Smooth muscle cell of the pulmonary artery (primary cell): Measurements from ENCODE around the gene B4GALT7. TPM values are rescaled to one million over a fixed set of nuclear protein-coding genes. Genes with fewer than 3 reads are reported as not detected.

Source experiments
- total RNA-seq: library from RNA; depleted of rRNA; stranded (reverse); fragments of >200 nt; gene quantifications from 2 replicates; pipeline ENCODE4 v1.2.3, GENCODE V29; 2014

Gene B4GALT7, protein sequence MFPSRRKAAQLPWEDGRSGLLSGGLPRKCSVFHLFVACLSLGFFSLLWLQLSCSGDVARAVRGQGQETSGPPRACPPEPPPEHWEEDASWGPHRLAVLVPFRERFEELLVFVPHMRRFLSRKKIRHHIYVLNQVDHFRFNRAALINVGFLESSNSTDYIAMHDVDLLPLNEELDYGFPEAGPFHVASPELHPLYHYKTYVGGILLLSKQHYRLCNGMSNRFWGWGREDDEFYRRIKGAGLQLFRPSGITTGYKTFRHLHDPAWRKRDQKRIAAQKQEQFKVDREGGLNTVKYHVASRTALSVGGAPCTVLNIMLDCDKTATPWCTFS
- 56.6 and 79.8 TPM in 2 replicates for total RNA-seq

GRCh38 chr5:177599731-177600507 lies at the start of gene B4GALT7:
Gene B4GALT7, plus strand, starts transcription at chr5:177600132. Its CDS starts 79 bp downstream, at chr5:177600211.

DNA sequence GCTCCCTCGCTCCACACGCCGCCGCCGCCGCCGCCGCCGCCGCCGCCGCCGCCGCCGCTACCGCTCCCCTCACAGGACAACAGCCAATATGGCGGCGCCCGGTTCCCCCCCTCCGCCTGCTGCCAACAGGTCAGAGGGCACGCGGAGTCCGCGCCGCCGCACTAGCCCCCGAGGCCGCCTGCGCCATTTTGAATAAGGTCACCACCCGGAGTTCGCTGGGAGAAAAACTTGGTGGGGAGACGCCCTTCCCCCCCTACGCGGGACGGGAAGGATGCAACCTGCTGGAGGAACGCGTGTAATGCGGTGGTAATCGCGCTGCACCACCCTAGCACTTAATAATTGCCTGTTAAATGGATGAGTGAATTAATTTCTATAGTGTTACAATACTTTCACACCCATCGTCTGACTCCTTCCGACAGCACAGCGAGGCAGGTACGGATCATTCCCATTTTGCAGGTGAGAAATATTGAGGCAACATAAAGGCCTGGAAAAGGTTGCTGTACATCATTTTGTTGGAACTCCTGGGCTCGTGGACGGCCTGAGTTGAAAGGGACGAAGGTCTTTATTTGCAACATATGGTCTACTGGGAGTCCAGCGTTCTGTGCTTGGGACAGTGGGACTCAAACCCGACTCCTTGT lies 45.3 kb upstream of the B4GALT7 start, which contains the start of gene FAM193B:
Gene FAM193B, minus strand, starts transcription at position 90 of the 638 bp plus-strand sequence. CDS start 105 bp downstream, outside the sequence.

GRCh38 chr5:177592010-177592834 lies 7.7 kb upstream of the B4GALT7 start, which contains the start of gene TMED9:
Gene TMED9, plus strand, starts transcription at chr5:177592203. Its CDS starts 12 bp downstream, at chr5:177592215.

Other genes with a start within 250 kb of the B4GALT7 start
- 456 and 488 TPM in 2 replicates for gene LMAN2, start 248.5 kb upstream of the B4GALT7 start, total RNA-seq
- gene RGS14, start 242.2 kb upstream of the B4GALT7 start, total RNA-seq, result 2.7 and 3.3 TPM in 2 replicates
- gene SLC34A1, start 215.7 kb upstream of the B4GALT7 start, total RNA-seq, result not detected in 2 replicates
- not detected in 2 replicates for gene PFN3, start 199.5 kb upstream of the B4GALT7 start, total RNA-seq
- 0.17 TPM in 1 of 2 replicates, not detected in the other for gene F12, start 190.6 kb upstream of the B4GALT7 start, total RNA-seq
- 14.5 and 19.7 TPM in 2 replicates for gene GRK6, start 173.5 kb upstream of the B4GALT7 start, total RNA-seq
- gene PRR7, start 153.3 kb upstream of the B4GALT7 start, total RNA-seq, result 5.7 and 11.4 TPM in 2 replicates
- 86.1 and 86.8 TPM in 2 replicates for gene DBN1, start 126.5 kb upstream of the B4GALT7 start, total RNA-seq
- 146 and 192 TPM in 2 replicates for gene PDLIM7, start 102.5 kb upstream of the B4GALT7 start, total RNA-seq
- 5.3 and 6.7 TPM in 2 replicates for gene DOK3, start 90.3 kb upstream of the B4GALT7 start, total RNA-seq
- 124 and 165 TPM in 2 replicates for gene DDX41, start 83.2 kb upstream of the B4GALT7 start, total RNA-seq
- 23.2 and 28.4 TPM in 2 replicates for gene FAM193B, start 45.6 kb upstream of the B4GALT7 start, total RNA-seq
- 253 and 380 TPM in 2 replicates for gene TMED9, start 7.9 kb upstream of the B4GALT7 start, total RNA-seq
- 0.10 and 0.20 TPM in 2 replicates for gene FAM153A, start 182.8 kb downstream of the B4GALT7 start, total RNA-seq